GM19372 (cell line): ENCODE results near the gene GCC1.
"Not testable (repeated sequence)": the region's sequence is repeated elsewhere in the genome, so short reads cannot be mapped to it uniquely, and the experiment has no call there.

ENCODE experiments used
- ATAC-seq: cut with Tn5 transposase; IDR thresholded peaks from one replicate; pipeline ENCODE4 v1.9.1; 2021; ENCODE audit warnings: mild to moderate bottlenecking, low read depth, moderate library complexity; ENCODE audit not compliant: unreplicated experiment

Gene GCC1

DNA sequence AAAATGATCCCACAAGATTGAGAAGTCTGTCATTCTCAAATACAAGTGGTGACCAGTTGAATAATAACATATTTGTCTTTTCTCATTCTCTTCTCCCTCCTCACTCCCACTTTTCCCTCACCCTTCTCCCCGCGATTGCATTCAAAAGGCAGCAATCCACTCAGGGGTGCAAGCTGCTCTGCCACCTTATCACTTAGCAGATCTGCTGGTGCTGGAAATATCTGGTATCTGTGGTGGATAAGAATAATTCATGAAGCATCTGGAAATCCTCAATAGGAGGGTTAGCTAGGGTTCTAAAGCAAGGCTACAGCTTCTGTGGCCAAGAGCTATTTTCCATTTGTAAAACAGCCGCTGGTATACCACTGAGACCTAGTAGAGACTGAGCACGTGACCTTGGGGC lies 43.8 kb downstream of the GCC1 start:
- ATAC-seq, result no peak

DNA sequence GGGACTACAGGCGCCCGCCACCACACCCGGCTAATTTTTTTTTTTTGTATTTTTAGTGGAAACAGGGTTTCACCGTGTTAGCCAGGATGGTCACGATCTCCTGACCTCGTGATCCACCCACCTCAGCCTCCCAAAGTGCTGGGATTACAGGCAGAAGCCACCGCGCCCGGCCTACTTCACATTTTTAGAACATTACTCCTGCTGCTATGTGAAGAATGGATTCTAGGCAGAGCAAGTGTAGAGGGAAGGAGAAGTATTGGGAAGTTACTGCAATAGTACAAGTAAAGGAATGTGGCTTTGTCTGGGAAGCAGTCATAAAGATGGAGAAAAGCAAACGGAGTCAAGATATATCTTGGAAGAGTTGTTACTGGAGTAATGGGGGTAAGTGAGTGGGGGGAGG lies 44.9 kb downstream of the GCC1 start:
- ATAC-seq, result not testable (repeated sequence)

DNA sequence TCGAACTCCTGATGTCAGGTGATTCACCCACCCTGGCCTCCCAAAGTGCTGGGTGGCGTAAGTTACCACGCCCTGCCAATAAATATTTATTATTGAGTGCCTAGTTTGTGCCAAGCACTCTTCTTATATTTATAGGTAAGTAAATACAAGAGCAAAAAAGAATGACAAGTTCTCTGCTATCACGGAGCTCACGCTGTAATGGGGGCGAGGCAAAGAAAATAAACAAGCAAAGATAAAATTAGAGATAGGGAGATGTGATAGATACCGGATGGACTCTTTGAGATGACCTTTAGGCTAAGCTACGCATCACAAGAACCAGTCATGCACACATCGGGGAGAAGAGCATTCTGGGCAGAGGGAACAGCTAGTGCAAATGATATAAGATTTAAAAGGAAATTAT lies 46.3 kb downstream of the GCC1 start:
- ATAC-seq, result no peak

DNA sequence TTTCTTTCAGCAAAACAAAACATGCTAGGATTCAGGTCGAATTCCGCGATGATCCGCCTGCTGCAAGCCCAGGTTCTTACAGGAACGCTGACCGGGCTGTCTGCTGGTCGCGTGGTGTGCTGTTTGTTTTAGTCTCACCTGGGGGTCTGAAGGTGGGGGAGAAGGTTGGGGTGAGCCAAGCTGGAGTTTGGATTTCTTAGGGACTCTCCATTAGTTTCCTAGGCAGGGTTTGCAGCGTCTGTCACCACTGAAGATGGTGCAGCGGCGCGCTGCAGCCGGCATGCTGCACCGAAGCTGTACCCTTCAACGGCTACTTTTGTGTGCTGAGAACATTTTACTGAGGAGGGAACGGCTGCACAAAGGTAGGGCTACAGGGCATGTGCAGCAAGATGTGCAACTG lies 48.7 kb downstream of the GCC1 start:
- ATAC-seq, result no peak

DNA sequence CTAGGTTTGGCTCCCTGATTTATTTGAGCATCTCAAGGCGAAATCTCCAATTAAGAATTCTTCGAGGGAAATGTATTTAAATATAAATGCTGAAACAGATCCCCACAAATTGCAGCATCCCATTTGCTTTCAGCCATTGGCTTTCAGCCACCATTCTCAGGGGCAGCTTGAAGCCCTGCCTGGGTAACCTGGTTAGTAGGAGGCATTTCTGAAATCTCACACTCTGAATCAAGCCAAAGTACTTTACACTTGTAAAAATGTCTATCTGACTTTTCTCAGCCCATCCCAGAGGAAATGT lies 49.1 kb downstream of the GCC1 start:
- no peak for ATAC-seq

DNA sequence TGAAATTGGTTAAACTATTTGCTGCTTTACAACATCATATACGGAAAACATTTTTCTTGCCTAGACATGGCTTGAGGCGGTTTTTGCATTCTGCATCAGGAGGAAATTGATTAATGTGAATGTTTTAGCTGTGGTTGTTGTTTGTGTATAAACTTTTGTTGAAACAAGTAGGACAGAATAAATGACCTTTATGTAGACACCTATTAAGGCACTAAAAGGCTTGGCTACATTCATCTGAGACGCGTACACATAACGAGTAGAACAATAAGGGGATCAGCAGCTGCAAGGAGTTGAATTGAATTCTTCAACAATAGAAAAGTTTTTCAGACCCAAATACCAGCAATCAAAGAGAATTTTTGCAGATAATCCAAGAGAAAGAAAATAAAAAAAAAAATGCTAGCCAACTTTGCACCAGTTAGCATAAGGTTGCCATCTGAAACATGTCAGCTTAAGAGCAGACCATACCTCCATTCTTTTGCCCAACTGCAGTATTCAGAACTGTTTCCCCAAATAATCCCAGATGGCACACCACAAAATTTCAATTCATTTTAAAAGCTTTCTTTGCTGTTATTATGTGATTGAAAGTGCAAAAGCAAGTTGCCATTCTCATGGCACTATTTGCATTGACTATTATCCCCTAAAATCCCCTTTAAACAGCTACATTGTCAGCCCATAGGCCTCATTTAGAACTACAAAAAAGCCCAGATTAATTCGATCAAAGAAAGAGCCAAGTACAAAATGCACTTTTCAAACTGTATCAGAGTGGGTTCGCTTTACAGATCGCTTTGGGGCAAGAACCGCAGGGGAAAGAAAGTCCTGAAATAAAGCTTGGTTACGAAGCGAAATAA lies 49.6 kb downstream of the GCC1 start:
- no peak for ATAC-seq

DNA sequence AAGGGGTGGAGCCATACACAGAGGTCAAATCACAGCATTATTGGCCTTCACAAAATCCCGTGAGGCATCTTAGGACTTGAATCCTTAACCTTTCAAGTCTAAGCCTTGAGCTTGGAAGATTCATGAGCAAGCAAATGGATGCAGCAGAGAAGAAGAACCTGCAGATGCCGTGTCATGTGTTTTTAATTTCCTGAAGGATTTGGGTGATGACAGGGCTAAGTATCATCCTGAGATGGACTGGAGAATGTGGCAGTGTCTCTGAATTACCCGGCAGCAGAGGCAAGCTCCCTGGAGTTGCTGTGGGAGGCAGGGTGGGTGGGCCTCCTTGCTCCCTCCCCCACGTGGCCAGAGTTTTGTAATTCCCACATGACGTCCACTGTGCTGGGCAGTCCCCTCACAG lies 50.8 kb downstream of the GCC1 start:
- no peak for ATAC-seq

DNA sequence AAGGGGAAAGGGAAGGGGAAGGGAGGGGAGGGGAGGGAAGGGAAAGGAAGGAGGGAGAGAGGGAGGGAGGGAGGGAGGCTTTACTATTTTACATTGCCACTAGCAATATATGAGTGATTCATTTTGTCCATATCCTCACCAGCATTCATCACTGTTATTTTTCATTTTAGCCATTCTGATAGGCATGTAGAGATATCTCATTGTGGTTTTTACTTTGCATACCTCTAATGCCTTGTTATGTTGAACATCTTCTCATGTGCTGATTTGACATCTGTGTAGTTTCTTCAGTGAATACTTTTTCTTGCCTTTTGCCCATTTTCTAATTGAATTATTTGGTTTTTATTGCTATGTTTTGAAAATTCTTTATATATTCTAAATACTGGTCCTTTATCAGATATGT lies 52.7 kb downstream of the GCC1 start:
- no peak for ATAC-seq

DNA sequence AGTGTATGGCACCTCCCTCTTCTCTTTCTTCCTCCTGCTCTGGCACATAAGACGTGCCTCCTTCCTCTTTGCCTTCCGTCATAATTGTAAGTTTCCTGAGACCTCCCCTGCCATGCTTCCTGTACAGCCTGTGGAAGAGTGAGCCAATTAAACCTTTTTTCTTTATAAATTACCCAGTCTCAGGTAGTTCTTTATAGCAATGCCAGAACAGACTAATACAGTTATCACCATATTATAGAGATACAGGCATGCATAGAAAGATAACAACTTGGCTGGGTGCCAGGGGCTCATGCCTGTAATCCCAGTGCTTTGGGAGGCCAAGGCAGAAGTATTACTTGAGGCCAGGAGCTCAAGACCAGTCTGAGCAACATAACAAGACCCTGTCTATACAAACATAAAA lies 53.2 kb downstream of the GCC1 start:
- ATAC-seq, result no peak
